ENCODE results near the gene FATE1.

The FATE1 gene

GRCh38 chrX:151745651-151746050, 29.8 kb downstream of the FATE1 start:
- TF ChIP-seq EZH2 (IDR thresholded peaks at IDR 0.05; ENCODE audit: borderline replicate concordance, low read depth, low read length, severe bottlenecking): no peak
- TF ChIP-seq CTCF (IDR thresholded peaks at IDR 0.05; ENCODE audit: borderline replicate concordance, extremely low read depth, low read length, poor library complexity, severe bottlenecking): no peak
- H3K27me3 ChIP-seq (ENCODE audit: insufficient read depth, low read length, poor library complexity): no peaks in the 10 kb centered on the region
- ATAC-seq (ENCODE audit: insufficient read depth, low read depth): no peak

GRCh38 chrX:151746502-151746901, 30.7 kb downstream of the FATE1 start:
- no peaks in the 10 kb centered on the region for H3K79me2 ChIP-seq (ENCODE audit: insufficient read depth, low read length)
- no peak overlapping the region for H3K4me2 ChIP-seq (ENCODE audit: insufficient read depth, low read length)
- TF ChIP-seq EZH2 (IDR thresholded peaks at IDR 0.05; ENCODE audit: borderline replicate concordance, low read depth, low read length, severe bottlenecking) (no peak), CTCF (IDR thresholded peaks at IDR 0.05; ENCODE audit: borderline replicate concordance, extremely low read depth, low read length, poor library complexity, severe bottlenecking) (no peak)
- no peaks in the 10 kb centered on the region for H4K20me1 ChIP-seq (ENCODE audit: insufficient read depth, low read length)
- no peaks in the 10 kb centered on the region for H3K4me1 ChIP-seq (ENCODE audit: insufficient read depth, low read length)
- DNase-seq (no peak), ATAC-seq (ENCODE audit: insufficient read depth, low read depth) (no peak)
- no peak overlapping the region for H3K9ac ChIP-seq (ENCODE audit: low read depth, low read length)
- H3K27me3 ChIP-seq (ENCODE audit: insufficient read depth, low read length, poor library complexity): no peaks in the 10 kb centered on the region
- no peak overlapping the region for H3K4me3 ChIP-seq (ENCODE audit: low read depth in 1 of 2, low read length in 2 of 2)
- H3K9me3 ChIP-seq (ENCODE audit: insufficient read depth, low read length, severe bottlenecking): no peaks in the 10 kb centered on the region
- H3K27ac ChIP-seq (ENCODE audit: low read length): no peak overlapping the region
- H2AFZ ChIP-seq (ENCODE audit: low read depth, low read length): no peak overlapping the region
- H3K36me3 ChIP-seq (ENCODE audit: insufficient read depth, low read length): no peaks in the 10 kb centered on the region

More at GRCh38 chrX:151745651-151746050, 29.8 kb downstream of the FATE1 start:
- no peak overlapping the region for H3K4me2 ChIP-seq (ENCODE audit: insufficient read depth, low read length)
- H3K4me1 ChIP-seq (ENCODE audit: insufficient read depth, low read length): no peaks in the 10 kb centered on the region
- DNase-seq: no peak
- no peak overlapping the region for H3K27ac ChIP-seq (ENCODE audit: low read length)
- no peaks in the 10 kb centered on the region for H3K9me3 ChIP-seq (ENCODE audit: insufficient read depth, low read length, severe bottlenecking)
- no peak overlapping the region for H3K9ac ChIP-seq (ENCODE audit: low read depth, low read length)
- no peaks in the 10 kb centered on the region for H4K20me1 ChIP-seq (ENCODE audit: insufficient read depth, low read length)
- H3K79me2 ChIP-seq (ENCODE audit: insufficient read depth, low read length): no peaks in the 10 kb centered on the region
- no peaks in the 10 kb centered on the region for H3K36me3 ChIP-seq (ENCODE audit: insufficient read depth, low read length)
- no peak overlapping the region for H3K4me3 ChIP-seq (ENCODE audit: low read depth in 1 of 2, low read length in 2 of 2)
- no peak overlapping the region for H2AFZ ChIP-seq (ENCODE audit: low read depth, low read length)

- Histone ChIP-seq H3K27ac (ENCODE audit: low read length) (no peak overlapping the region), H3K9ac (ENCODE audit: low read depth, low read length) (no peak overlapping the region), H3K4me2 (ENCODE audit: insufficient read depth, low read length) (no peak overlapping the region), H3K27me3 (ENCODE audit: insufficient read depth, low read length, poor library complexity) (no peaks in the 10 kb centered on the region), H2AFZ (ENCODE audit: low read depth, low read length) (no peak overlapping the region), H3K9me3 (ENCODE audit: insufficient read depth, low read length, severe bottlenecking) (no peaks in the 10 kb centered on the region), H4K20me1 (ENCODE audit: insufficient read depth, low read length) (no peaks in the 10 kb centered on the region), H3K79me2 (ENCODE audit: insufficient read depth, low read length) (no peaks in the 10 kb centered on the region), H3K36me3 (ENCODE audit: insufficient read depth, low read length) (no peaks in the 10 kb centered on the region), H3K4me1 (ENCODE audit: insufficient read depth, low read length) (no peaks in the 10 kb centered on the region), H3K4me3 (ENCODE audit: low read depth in 1 of 2, low read length in 2 of 2) (no peak overlapping the region)
- no peak for TF ChIP-seq CTCF (IDR thresholded peaks at IDR 0.05; ENCODE audit: borderline replicate concordance, extremely low read depth, low read length, poor library complexity, severe bottlenecking)
- DNase-seq: no peak
- ATAC-seq (ENCODE audit: insufficient read depth, low read depth): no peak
Measured at GRCh38 chrX:151750511-151750910, 34.7 kb downstream of the FATE1 start.

- H3K4me3 ChIP-seq (ENCODE audit: low read depth in 1 of 2, low read length in 2 of 2): no peak overlapping the region
- no peak overlapping the region for H3K4me2 ChIP-seq (ENCODE audit: insufficient read depth, low read length)
- ATAC-seq (ENCODE audit: insufficient read depth, low read depth) (no peak), DNase-seq (no peak)
- H3K9me3 ChIP-seq (ENCODE audit: insufficient read depth, low read length, severe bottlenecking): no peaks in the 10 kb centered on the region
- no peak overlapping the region for H3K27ac ChIP-seq (ENCODE audit: low read length)
- H3K9ac ChIP-seq (ENCODE audit: low read depth, low read length): no peak overlapping the region
- no peaks in the 10 kb centered on the region for H3K27me3 ChIP-seq (ENCODE audit: insufficient read depth, low read length, poor library complexity)
- no peak overlapping the region for H2AFZ ChIP-seq (ENCODE audit: low read depth, low read length)
- H4K20me1 ChIP-seq (ENCODE audit: insufficient read depth, low read length): no peaks in the 10 kb centered on the region
- H3K36me3 ChIP-seq (ENCODE audit: insufficient read depth, low read length): no peaks in the 10 kb centered on the region
- no peak for TF ChIP-seq EZH2 (IDR thresholded peaks at IDR 0.05; ENCODE audit: borderline replicate concordance, low read depth, low read length, severe bottlenecking)
- TF ChIP-seq CTCF (IDR thresholded peaks at IDR 0.05; ENCODE audit: borderline replicate concordance, extremely low read depth, low read length, poor library complexity, severe bottlenecking): no peak
- H3K79me2 ChIP-seq (ENCODE audit: insufficient read depth, low read length): no peaks in the 10 kb centered on the region
- no peaks in the 10 kb centered on the region for H3K4me1 ChIP-seq (ENCODE audit: insufficient read depth, low read length)
Measured at GRCh38 chrX:151752847-151753246, 37.0 kb downstream of the FATE1 start.
